Neutrophil (primary cell): Measurements from ENCODE around the gene LIMA1.

Source experiments
- H3K27ac ChIP-seq: fragments of 200-600 bp; sonication (generic); 2 replicates; pipeline ENCODE4 v1.5.1; 2016; ENCODE audit warnings: mild to moderate bottlenecking, moderate library complexity
- H3K27me3 ChIP-seq: fragments of 200-600 bp; sonication (generic); 2 replicates; pipeline ENCODE4 v1.6.0; 2016; ENCODE audit warnings: mild to moderate bottlenecking
- H3K36me3 ChIP-seq: fragments of 200-600 bp; sonication (generic); 2 replicates; pipeline ENCODE4 v1.5.1; 2017
- H3K4me1 ChIP-seq, 2 experiments: fragments of 200-600 bp in 1 of 2; sonication (generic) in 1 of 2; 1 replicate in 1 of 2; 2 replicates in 1 of 2; pipeline versions ENCODE4 v1.5.1 to v1.6.1; 2013 to 2016; ENCODE audit warnings: low read depth in 1 of 2, low read length in 1 of 2, mild to moderate bottlenecking in 1 of 2, moderate library complexity in 1 of 2; ENCODE audit not compliant: control insufficient read depth in 1 of 2, insufficient read depth in 1 of 2
- H3K4me3 ChIP-seq, 2 experiments: fragments of 200-600 bp in 1 of 2; sonication (generic) in 1 of 2; 1 replicate in 1 of 2; 2 replicates in 1 of 2; pipeline ENCODE4 v1.5.1; 2013 to 2016; ENCODE audit warnings: low read depth in 1 of 2, low read length in 1 of 2, mild to moderate bottlenecking in 1 of 2, moderate library complexity in 1 of 2
- H3K9me3 ChIP-seq: fragments of 200-600 bp; sonication (generic); 2 replicates; pipeline ENCODE4 v1.5.1; 2016
- CTCF ChIP-seq: fragments of 200-600 bp; sonication (generic); IDR thresholded peaks from 2 replicates; pipeline ENCODE4 v1.5.1; 2016; ENCODE audit warnings: antibody characterized with exemption

LIMA1 gene

GRCh38 chr12:50287271-50287670 is 4.0 kb upstream of the LIMA1 start:
- TF ChIP-seq CTCF: no peak
- no peaks in the 10 kb centered on the region for H3K9me3 ChIP-seq
- H3K4me1 ChIP-seq: peaks cover 13 to 15% of the 10 kb centered on the region in 2 experiments
- H3K36me3 ChIP-seq: no peaks in the 10 kb centered on the region
- no peak overlapping the region for H3K27ac ChIP-seq
- H3K27me3 ChIP-seq: peaks cover 9% of the 10 kb centered on the region
- H3K4me3 ChIP-seq: no peak overlapping the region

- Histone ChIP-seq H3K4me1 (peaks cover 13 to 15% of the 10 kb centered on the region in 2 experiments), H3K9me3 (no peaks in the 10 kb centered on the region), H3K27ac (no peak overlapping the region), H3K4me3 (no peak overlapping the region), H3K36me3 (no peaks in the 10 kb centered on the region), H3K27me3 (peaks cover 15% of the 10 kb centered on the region)
- no peak for TF ChIP-seq CTCF
Measured at GRCh38 chr12:50285253-50285652, 1.9 kb upstream of the LIMA1 start.

GRCh38 chr12:50282721-50283228 is 545 bp downstream of the LIMA1 start:
- no peak for TF ChIP-seq CTCF
- Histone ChIP-seq H3K27ac (no peak overlapping the region), H3K9me3 (no peaks in the 10 kb centered on the region), H3K4me1 (peaks cover 13 to 15% of the 10 kb centered on the region in 2 experiments), H3K36me3 (no peaks in the 10 kb centered on the region), H3K4me3 (peak overlapping the region; percentile 66 to 70), H3K27me3 (peaks cover 15% of the 10 kb centered on the region)

GRCh38 chr12:50279501-50279900 is 3.8 kb downstream of the LIMA1 start:
- no peak overlapping the region for H3K27ac ChIP-seq
- H3K27me3 ChIP-seq: peaks cover 15% of the 10 kb centered on the region
- peaks cover 13 to 15% of the 10 kb centered on the region in 2 experiments for H3K4me1 ChIP-seq
- H3K4me3 ChIP-seq: no peak overlapping the region
- H3K36me3 ChIP-seq: no peaks in the 10 kb centered on the region
- TF ChIP-seq CTCF: no peak
- no peaks in the 10 kb centered on the region for H3K9me3 ChIP-seq

- H3K27me3 ChIP-seq: peaks cover 4% of the 10 kb centered on the region
- H3K4me3 ChIP-seq: no peak overlapping the region
- no peaks in the 10 kb centered on the region for H3K4me1 ChIP-seq
- no peaks in the 10 kb centered on the region for H3K36me3 ChIP-seq
- no peak overlapping the region for H3K27ac ChIP-seq
- no peaks in the 10 kb centered on the region for H3K9me3 ChIP-seq
- no peak for TF ChIP-seq CTCF
Measured at GRCh38 chr12:50276912-50277671, 6.2 kb downstream of the LIMA1 start.
